Measurements from ENCODE around the gene POLR2F.
A peak's percentile ranks its signal among the peaks of the same experiment; 100 is the strongest.

POLR2F gene

GRCh38 chr22:38017939-38018885 is 64.7 kb downstream of the POLR2F start:
- H3K9ac ChIP-seq (ENCODE audit: low read length) = no peak overlapping the region
- H3K27me3 ChIP-seq (ENCODE audit: control insufficient read depth in 1 of 2, insufficient read depth in 2 of 2, low read length in 2 of 2) = no peaks in the 10 kb centered on the region
- no peak overlapping the region for H3K4me3 ChIP-seq (ENCODE audit: low read depth in 1 of 2, low read length in 2 of 2)
- H3K9me3 ChIP-seq (ENCODE audit: low read length) = no peaks in the 10 kb centered on the region
- H3K27ac ChIP-seq (ENCODE audit: low read depth, low read length) = peak overlapping the region; percentile 64
- H3K36me3 ChIP-seq (ENCODE audit: insufficient read depth, low read length) = no peaks in the 10 kb centered on the region
- peaks cover 21% of the 10 kb centered on the region for H3K4me1 ChIP-seq (ENCODE audit: insufficient read depth, low read length)

All from muscle layer of colon (tissue), 2 donors.